Stimulated activated CD4-positive, alpha-beta T cell treated with anti-CD3 and anti-CD28 coated beads, Interleukin-1b, Interleukin-23, amount 100 ng/mL, for 48 hours (primary cell): ENCODE results near the gene POLD3.
"Not testable (repeated sequence)": the region's sequence is repeated elsewhere in the genome, so short reads cannot be mapped to it uniquely, and the experiment has no call there.

Source experiments
- DNase-seq: peaks from one replicate; pipeline ENCODE4 v3.0.0-alpha.2; 2020

The POLD3 gene

DNA sequence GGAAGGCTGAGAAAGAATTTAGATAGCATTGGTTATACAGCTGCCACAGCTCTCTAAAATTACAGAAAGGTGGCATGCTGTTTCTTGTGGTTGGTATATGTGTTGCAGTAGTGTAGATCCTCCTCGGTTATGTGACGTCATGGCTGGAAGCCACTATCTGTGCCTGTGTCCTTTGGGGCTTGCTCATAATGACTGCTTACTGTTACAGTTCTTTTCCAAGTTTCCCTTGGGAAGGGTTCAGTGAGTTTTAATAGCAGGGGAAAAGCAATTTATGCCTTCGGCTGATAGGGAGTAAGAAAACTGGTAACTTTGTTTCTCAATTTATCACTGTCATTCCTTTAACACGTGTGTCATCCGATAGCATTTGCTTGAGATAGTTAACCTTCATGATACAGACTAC is 47.2 kb downstream of the POLD3 start:
- DNase-seq = no peak

DNA sequence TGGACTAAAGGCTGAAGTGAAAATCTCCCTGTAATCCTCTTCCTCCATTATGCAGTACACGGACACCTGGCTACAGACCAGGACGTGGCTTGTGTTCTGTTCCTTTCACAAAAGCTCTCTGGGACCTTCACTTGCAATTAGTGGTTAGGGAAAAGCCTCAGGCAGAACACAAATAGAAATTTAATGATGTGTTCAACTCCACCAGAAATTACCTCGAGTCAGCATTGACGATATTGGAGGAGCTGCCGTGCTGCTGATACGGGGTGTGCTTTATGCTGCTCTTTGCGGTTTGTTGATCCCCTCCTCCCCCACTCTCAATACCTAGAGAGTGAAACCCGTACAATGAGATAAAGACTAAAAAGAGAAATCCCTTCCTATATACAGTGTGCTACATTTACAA is 48.9 kb downstream of the POLD3 start:
- no peak for DNase-seq

DNA sequence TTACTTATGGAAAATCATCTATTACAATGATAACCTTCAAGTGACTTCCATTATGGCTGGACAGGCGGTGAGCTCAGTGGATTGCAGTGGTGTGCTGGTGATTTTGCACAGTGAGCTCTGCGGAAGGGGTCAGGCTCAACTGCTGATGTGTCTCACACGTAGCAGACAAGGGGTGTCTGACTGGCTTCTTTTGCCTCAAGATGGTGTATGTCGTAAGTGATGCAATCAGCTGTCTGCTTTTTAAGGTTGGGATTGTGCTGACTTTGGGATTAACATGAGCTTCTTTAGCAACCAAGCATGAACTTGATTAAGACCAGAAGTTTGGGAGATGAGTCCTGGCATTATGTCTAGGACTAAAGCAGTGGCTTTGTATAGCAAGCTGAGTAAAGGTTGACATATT is 49.5 kb downstream of the POLD3 start:
- no peak for DNase-seq

DNA sequence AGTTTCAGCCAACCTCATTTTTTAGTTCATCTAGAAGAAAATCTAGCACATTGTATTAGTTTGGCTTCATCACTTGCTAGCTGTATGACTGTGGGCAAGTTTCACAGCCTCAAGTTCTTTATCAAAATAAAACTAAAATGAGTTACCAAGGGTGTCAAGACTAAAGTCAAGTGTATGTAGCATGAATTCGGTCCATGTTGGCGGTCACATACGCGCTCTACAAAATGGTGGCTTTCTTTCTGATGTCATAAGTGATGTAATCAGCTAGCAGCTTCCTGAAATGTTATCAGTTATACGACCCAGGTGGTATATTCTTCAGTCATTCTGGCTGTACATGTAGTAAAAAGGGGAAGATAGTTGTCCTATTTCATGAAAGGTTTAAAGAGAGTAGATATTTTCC is 50.5 kb downstream of the POLD3 start:
- no peak for DNase-seq

DNA sequence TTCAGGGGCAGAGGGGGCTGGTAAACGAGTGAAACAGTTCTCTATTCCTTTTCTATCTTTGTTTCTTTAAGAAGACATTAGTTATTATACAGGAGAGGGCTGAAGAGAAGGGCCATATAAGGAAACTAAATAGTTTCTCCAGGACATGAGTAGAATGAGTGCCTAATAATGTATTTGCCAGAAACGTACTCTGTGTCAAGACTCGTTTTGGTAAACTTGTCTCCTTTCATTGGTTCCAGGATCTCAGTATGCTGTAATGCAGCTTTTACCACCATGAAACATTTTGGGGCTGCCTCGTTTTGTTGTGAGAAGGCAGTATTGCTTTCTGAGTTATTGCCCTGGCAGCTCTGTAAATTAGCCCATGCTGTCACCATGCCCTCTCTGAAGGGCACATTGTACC is 51.7 kb downstream of the POLD3 start:
- no peak for DNase-seq

DNA sequence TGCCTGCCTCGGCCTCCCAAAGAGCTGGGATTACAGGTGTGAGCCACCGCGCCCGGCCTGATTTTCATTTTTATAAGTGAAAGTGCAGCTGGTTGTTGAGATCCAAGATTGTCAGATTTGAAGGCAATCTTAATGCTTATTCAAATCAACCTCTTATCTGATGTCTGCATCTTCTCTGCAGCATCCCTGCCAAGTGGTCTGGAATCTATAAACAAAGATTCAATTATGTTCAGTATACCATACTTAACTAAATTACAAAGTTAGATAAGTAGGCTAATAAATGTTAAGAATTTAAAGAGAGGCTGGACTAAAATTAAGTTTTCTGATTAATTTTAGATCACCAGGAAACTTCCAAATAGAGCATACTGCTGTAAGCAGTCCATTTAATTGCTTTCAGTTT is 53.8 kb downstream of the POLD3 start:
- no peak for DNase-seq

DNA sequence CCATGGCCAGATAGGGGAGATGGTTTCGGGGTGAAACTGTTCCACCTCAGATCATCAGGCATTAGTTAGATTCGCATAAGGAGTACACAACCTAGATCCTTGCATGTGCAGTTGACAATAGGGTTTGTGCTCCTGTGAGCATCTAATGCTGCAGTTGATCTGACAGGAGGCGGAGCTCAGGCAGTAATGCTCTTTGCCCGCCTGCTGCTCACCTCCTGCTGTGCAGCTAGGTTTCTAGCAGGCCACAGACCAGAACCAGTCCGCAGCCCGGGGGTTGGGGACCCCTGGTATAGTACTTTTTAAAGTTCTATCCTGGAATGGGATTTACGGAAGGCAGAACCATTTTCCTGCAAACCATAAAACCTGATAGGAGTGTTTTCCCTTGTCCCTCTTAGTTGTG is 54.6 kb downstream of the POLD3 start:
- no peak for DNase-seq

DNA sequence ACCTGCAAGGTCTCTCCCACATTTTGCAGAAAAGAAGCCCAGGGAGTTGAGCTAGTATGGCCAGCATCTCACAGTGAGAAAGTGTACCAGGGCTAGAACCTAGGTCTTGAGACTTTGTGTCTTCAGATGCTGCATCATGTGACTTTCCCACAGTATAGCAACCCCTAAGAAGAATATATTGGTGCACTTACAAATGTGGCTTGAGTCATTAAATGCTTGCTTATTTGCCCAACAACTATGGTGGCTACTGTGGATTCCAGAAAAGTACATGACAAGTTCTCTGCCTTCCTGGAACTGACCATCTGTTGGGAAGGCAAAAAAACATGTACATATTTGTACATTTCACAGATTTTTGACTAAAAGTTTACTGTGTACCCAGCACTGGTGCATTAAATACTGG is 55.0 kb downstream of the POLD3 start:
- DNase-seq = no peak

DNA sequence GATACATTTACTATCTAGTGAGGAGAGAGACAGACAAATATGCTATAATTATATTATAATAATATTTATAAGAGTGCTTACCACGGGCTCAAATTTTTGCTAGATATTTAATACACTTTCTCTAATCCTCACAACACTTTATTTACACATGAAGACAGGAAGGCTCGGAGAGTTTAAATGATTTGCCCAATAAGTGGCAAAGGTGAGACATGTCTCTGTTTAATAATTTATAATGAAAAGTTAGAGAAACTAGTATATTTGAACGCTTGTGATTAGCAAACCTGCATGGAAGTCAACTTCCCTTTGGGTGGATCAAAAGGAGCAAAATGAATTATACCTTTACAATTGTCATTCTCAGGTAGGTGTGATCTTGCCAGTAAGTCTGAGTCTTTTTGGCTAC is 55.4 kb downstream of the POLD3 start:
- no peak for DNase-seq

DNA sequence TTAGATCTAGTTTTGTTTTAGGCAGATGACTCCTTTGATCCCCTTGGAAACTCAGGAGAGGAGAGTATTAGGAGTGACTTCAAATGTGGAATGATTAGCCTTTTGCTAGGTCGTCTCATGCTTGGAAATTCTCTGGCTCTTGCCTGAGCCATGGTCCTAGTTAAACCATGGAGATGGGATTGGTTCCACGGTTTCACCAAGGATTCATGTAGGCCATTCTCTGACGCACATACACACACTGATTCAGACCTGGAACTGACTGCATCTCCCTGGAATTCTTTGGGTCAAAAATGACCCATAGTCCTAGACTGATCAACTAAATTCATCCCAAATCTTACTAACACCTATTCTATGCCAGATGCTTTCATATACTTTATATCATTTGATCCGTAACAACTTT is 56.5 kb downstream of the POLD3 start:
- DNase-seq = no peak

DNA sequence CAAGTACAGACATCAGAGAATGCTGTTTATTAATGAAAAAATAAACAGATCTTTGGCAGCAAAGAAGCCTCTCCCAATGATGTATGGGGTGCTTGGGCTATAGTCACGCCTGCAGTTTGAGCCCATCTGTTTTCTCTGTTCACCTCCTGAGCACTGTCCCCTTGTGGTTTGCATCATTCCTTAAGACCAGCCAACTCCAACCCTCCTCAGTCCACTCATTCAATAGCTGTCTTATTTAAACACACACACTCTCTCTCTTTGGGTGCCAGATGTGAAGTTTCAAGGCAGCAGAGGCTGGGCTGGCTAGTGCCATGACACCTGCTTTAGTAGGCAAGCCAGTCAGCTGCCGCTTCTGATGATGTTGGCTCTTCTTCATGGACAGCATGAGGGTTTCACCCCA is 58.1 kb downstream of the POLD3 start:
- DNase-seq = no peak

DNA sequence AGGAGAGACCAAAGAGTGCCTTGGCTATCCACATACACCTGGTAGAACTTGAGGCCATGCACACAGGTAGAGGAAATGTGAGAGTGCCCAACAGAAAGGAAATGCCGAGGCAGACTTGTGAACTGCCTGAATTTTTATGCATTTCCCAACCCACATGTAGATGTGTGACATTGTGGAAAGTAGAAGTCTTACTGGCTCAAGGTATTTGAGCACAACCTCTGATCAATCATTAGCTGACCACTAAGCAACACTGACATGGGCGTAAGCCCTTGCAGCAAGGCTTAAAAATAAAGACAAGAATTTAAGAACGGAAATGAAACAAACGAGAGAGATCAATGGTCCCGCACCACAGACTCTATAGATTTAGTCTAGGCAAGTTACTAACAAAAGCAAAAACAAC is 62.6 kb downstream of the POLD3 start:
- no peak for DNase-seq

DNA sequence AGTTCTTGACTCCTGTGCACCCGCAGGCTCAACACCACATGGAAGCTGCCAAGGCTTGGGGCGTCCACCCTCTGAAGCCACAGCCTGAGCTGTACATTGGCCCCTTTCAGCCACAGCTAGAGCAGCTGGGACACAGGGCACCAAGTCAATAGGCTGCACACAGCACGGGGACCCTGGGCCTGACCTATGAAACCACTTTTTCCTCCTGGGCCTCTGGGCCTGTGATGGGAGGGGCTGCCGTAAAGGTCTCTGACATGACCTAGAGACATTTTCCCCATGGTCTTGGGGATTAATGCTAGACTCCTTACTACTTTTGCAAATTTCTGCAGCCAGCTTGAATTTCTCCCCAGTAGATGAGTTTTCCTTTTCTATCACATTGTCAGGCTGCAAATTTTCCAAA is 66.7 kb downstream of the POLD3 start:
- not testable (repeated sequence) for DNase-seq

DNA sequence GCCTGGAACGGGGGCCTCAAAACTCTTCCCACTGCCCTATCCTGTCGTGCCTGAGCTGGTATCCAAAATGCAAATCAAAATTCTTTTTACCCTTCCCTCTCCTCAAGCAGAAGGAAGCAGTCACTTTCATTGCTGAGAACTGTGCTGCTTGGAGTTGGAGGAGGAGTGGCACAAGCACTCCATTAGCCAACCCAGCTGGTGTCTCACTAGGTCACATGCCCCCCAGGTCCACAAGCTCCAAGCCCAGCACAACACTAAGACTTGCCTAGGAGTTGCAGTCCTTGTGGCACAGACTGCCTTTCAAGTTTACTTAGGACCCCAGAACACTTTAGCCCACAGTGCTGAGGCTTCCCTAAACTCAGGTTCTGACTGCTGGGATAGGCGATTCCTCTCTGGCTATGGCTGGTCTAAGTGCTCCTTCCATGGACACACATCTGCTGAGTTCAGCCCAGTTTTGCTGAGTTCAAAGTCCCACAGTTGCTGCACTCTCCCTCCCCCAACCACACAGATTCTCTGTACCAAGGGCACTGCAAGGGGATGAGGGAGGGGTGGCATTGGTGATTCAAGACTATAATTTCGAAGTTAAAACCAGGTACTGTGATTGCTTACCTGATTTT is 70.2 kb downstream of the POLD3 start:
- no peak for DNase-seq

DNA sequence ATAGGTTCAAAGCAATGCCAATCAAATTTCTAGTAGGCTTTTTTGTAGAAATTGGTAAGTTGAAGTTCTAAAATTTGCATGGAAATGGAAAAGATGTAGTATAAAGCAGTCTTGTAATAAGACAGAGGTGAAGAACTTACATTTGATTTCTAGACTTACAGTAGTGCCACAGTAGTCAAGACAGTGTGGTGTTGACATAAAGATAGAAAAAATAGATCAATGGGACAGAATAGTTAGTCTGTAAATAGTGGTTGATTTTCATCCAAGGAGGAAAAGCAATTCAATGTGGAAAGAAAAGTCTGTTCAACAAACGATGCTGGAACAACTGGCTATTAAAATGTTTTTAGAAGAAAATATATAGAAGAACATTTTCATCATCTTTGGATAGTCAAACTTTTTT is 70.9 kb downstream of the POLD3 start:
- DNase-seq = no peak

DNA sequence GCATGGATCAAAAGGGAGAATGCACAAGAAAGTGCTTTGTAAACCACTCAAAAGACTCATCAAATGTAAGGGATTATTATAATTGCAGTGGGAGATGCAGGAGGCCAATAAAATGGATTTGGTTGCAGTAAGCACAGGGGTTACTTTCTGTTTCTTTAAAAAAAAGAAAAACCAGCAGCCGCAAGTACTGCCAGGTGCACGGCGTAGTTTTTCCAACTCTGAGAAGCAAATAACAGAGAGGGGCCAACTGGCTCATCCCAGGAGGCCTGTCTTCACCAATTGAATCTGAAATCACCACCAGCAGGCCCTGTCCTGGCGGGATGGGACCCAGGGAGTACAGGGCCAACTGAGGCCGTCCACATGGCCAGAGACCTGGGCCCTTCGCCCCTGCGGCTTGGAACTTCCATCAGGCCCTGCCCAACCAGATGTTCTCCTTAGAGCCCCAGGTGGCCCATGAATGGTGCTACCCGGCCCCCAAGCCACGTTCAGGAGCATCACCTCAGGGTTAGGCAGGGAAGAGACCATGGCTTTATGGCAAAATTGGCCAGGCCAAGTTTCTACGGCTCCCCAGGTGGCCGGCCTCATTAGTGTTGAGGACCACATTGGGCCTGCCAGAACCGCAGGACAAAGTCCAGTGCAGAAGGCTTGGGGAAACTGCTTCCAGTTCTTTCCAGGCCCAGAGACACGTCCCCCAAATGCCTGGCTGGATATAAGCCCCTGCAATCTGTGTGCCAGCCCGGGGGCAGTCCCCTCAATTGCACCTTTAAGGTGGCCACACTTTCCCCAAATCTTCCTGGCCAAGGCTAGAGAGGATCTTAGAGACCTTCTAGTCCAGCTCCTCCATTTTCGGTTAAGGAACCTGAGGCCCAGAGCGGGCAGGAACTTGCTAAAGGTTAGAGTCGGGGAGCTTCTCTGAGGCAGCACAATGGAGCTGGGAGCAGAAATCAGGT is 77.1 kb downstream of the POLD3 start:
- DNase-seq = no peak

DNA sequence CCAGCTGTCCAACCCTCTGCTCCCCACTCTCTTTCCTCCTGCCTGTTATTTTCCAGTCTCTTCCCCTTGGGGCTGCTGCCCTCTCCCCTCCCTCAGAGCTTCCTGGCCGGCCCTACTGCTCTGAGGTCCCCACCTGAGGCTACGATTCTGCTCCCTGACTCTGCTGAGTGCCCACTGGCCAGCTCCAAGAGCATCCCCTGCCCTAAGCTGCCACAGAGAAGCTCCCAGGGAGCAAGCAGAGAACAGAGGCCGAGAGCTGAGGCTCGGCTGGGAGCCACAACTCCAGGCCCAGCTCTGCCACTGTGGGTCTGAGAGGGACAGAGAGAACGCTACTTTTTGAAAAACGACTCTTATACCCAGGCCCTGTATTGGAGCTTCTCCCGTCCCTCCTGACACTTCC is 77.8 kb downstream of the POLD3 start:
- DNase-seq = no peak

DNA sequence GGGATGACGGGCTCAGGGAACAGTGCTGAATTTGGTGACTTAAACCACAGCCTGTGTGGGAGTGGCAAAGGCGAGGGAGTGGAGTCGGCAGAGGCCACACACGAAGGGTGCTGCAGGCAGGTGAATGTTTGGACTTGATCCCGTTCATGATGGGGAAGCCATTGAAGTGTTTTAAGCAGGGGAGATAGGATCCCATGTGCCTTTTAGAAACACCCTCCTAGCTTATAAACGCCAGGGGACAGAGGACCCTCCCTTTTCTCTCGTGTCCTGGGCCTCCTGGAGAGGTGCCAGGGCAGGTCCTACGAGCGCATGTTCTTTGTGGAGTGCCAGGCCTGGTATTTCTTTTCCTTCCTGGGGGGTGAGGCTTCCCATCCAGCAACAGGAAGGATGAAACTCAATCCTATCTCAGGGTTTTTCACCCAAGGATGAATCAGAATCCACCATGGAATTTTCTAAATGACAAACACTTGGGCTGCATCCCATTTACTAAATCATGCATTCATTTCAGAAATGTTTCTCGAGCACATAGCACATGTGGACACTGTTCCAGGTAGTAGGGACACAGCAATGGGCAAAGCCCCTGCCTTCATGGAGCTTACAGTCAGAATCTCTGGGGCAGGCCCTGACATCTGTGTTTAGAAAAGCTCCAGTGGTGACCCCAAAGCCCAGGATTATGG is 79.3 kb downstream of the POLD3 start:
- no peak for DNase-seq

DNA sequence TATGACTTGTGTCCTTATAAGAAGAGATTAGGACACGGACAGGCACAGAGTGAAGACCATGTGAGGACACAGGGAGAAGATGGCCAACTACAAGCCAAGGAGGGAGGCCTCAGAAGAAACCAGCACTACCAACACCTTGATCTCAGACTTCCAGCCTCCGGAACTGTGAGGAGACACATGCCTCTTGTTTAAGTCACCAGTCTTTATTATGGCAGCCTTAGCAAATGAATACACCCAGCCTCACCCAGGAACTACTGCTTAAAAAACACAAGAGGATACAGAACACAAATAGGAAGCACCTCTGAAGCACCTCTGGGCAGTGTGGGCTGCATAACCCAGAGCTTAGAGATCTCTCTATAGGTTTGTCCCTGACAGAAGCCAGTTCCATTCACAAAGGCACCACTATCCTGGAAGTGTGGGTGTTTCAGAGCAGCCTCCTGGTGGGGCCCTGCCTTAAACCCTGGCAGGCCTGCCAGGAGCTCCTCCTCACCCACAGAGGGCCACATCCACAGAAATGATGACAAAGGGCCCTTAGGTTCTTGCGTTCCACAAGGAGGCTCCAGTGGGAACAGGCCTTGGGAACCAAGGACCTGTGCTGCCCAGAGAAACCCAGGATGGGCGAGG is 80.1 kb downstream of the POLD3 start:
- no peak for DNase-seq

DNA sequence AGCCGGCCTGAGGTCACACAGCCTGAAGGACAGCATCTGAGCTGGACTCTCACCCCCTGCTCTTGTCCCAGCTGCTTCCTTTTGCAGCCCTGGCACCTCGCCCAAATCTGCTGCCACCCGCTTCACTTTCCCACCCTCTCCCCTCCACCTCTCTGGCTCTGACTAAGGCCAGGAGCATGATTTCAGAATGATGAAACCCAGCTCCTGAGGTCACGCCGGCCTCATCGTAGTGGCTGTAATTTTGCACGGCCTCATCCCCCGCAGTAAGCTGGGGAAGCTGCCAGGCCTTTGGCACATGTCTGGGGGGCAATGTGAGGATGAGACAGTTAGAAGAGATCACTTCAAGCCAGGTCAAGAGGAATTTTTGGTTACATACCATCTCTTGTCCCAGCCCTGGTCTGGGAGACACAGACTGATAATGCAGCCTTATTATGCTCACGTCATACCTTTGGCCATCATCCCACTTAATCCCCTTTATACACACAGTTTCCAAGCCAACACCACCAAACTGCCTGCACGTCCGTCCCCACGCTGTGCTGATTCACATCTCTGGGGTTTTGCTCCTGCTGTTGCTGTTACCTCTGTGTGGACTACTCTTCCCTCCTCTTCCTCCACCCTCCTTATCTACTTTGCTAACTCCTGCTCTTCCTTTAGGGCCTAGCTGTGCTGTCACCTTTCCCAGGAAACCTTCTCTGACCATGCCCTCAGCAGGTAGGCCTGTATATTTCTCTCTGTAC is 80.7 kb downstream of the POLD3 start:
- no peak for DNase-seq

DNA sequence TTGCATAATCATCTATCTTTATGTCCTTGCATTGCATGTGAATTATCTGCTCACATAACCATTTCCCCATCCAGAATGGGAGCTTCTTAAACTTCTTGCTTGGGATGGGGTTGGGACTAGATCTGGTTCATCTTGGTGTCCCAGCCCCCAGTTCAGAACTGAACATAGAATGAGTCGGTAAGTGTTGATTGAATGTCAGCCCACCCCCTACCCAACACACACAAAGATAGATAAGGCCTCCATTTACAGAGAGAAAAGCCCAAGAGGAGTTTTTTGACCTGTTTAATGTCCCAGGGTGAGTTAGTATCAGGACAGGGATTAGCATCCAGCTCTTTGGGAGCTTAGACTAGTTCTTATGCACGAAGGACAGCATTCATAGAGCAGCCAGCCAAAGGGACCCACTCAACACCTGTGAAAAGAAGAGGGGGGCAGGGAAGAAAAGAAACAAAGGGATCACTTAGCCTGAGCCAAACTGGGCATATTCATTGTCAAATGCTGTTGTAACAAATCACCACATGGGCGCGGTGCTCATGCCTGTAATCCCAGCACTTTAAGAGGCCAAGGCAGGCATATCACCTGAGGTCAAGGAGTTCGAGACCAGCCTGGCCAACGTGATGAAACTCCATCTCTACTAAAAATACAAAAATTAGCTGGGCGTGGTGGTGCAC is 81.4 kb downstream of the POLD3 start:
- DNase-seq = no peak

DNA sequence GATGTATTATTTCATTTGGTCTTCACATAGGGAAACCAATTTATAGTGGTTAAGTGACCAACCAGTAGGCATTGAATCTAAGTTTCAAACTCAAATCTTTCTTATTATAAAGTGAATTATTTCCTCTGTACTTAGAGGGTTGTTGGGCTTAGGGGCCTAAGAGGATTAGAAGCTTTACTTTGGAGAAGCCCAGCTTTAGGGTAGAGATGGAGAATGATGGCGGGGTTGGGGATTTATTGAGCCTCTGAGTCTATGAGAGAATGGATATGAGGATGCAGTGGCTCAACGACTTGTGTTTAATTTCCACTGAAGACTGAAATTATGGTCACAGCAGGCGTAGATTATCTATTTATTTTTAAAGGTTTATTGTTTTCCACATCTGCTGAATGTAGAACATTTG is 83.4 kb downstream of the POLD3 start:
- DNase-seq = no peak
